ENCODE data around the gene SH3RF3.

- TF ChIP-seq, protein P1, sequence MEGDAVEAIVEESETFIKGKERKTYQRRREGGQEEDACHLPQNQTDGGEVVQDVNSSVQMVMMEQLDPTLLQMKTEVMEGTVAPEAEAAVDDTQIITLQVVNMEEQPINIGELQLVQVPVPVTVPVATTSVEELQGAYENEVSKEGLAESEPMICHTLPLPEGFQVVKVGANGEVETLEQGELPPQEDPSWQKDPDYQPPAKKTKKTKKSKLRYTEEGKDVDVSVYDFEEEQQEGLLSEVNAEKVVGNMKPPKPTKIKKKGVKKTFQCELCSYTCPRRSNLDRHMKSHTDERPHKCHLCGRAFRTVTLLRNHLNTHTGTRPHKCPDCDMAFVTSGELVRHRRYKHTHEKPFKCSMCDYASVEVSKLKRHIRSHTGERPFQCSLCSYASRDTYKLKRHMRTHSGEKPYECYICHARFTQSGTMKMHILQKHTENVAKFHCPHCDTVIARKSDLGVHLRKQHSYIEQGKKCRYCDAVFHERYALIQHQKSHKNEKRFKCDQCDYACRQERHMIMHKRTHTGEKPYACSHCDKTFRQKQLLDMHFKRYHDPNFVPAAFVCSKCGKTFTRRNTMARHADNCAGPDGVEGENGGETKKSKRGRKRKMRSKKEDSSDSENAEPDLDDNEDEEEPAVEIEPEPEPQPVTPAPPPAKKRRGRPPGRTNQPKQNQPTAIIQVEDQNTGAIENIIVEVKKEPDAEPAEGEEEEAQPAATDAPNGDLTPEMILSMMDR (IDR thresholded peaks at IDR 0.05), result no peak
- TF ChIP-seq POLR2A (IDR thresholded peaks at IDR 0.05) (no peak), POLR2AphosphoS5 (IDR thresholded peaks at IDR 0.05) (no peak)
Measured at GRCh38 chr2:109084341-109084740, 44.7 kb upstream of the SH3RF3 start.

Measured in breast epithelium (tissue), 3 donors.